Urinary bladder (tissue), 4 donors: ENCODE measurements around the gene HID1. TPM values are rescaled to one million over a fixed set of nuclear protein-coding genes. Genes with fewer than 3 reads are reported as not detected.

Experiments used
- DNase-seq: peaks from one replicate; pipeline ENCODE4 v3.0.0-alpha.2; 2015; ENCODE audit errors: extremely low spot score
- H3K27ac ChIP-seq: one replicate; pipeline ENCODE4 v1.5.1; 2013; ENCODE audit warnings: low read depth, mild to moderate bottlenecking, moderate library complexity
- H3K36me3 ChIP-seq: one replicate; pipeline ENCODE4 v1.6.1; 2013; ENCODE audit warnings: mild to moderate bottlenecking, moderate library complexity; ENCODE audit not compliant: insufficient read depth
- H3K4me1 ChIP-seq: one replicate; pipeline ENCODE4 v1.6.1; 2013; ENCODE audit warnings: mild to moderate bottlenecking, moderate library complexity; ENCODE audit not compliant: insufficient read depth
- H3K4me3 ChIP-seq: one replicate; pipeline ENCODE4 v1.5.1; 2013; ENCODE audit warnings: low read depth, low read length
- whole genome bisulfite sequencing: extraction: QIAGEN DNeasy Blood & Tissue Kit; methylation state at CpG from one replicate; pipeline ENCODE4 v1.1.7; 2013; 5-methylcytosine and 5-hydroxymethylcytosine counted together
- polyA plus RNA-seq: library from polyadenylated mRNA; stranded (reverse); fragments of 200-250 nt; gene quantifications from one replicate; pipeline ENCODE4 v1.2.3, GENCODE V29; 2013
- total RNA-seq: library from RNA; depleted of rRNA; stranded (reverse); fragments of >200 nt; gene quantifications from one replicate; pipeline ENCODE4 v1.2.3, GENCODE V29; 2014
- donor health status: healthy with polysubstance abuse.
- donor health status: healthy.

The HID1 gene, protein sequence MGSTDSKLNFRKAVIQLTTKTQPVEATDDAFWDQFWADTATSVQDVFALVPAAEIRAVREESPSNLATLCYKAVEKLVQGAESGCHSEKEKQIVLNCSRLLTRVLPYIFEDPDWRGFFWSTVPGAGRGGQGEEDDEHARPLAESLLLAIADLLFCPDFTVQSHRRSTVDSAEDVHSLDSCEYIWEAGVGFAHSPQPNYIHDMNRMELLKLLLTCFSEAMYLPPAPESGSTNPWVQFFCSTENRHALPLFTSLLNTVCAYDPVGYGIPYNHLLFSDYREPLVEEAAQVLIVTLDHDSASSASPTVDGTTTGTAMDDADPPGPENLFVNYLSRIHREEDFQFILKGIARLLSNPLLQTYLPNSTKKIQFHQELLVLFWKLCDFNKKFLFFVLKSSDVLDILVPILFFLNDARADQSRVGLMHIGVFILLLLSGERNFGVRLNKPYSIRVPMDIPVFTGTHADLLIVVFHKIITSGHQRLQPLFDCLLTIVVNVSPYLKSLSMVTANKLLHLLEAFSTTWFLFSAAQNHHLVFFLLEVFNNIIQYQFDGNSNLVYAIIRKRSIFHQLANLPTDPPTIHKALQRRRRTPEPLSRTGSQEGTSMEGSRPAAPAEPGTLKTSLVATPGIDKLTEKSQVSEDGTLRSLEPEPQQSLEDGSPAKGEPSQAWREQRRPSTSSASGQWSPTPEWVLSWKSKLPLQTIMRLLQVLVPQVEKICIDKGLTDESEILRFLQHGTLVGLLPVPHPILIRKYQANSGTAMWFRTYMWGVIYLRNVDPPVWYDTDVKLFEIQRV
- total RNA-seq (5.7 TPM), polyA plus RNA-seq (13.4 TPM)

DNA sequence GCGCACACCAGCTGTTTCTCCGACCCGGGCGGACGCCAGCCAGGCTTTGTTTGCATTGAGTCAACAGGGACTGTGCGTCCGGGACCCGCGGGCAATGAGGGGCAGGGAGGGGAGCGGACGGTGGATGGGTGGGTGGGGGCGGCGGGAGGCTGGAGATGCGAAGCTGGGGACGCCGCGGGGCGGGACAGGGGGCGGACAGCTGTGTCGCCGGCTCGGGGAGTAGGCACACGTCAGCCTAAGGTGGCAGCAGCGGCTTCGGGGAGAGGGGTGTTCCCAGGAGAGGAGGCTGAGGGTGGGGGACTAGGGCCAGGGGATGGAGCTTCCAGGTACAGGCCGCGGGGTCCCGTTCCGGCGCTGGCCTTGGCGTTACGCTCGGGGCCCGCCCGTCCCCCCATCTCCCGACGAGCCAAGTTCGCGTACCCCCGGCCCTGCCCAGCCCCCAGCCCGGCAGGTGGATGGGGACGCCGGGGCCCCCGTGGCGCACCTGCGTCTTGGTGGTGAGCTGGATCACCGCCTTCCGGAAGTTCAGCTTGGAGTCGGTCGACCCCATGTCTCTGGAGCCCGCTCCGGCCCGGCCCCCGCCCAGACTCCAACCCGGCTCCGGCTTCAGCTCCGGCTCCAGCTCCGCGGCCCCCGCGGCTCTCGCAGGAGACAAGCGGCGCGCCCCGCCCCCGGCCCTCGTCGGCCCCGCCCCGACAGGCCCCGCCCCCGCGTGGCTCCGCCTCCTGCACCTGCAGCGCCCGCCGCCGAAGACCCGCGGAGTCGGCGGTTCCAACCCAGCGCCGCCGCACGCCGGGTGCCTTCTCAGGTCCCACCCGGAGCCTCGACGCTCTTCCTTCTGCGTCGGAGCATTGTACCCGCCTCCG, at the start of gene HID1:
Gene HID1, minus strand, starts transcription at position 653 of the 866 bp plus-strand sequence. Its CDS starts 103 bp downstream, at position 550.
- peak within 1 kb of the TSS; percentile 67 for H3K4me3 ChIP-seq
- no peaks in the 10 kb centered on the region for H3K36me3 ChIP-seq
- no peak within 1 kb of the TSS for H3K27ac ChIP-seq
- peaks cover 3% of the 10 kb centered on the region for H3K4me1 ChIP-seq
- WGBS = 2% methylated on average over 95 of the region's 95 CpGs
- no peak for DNase-seq

DNA sequence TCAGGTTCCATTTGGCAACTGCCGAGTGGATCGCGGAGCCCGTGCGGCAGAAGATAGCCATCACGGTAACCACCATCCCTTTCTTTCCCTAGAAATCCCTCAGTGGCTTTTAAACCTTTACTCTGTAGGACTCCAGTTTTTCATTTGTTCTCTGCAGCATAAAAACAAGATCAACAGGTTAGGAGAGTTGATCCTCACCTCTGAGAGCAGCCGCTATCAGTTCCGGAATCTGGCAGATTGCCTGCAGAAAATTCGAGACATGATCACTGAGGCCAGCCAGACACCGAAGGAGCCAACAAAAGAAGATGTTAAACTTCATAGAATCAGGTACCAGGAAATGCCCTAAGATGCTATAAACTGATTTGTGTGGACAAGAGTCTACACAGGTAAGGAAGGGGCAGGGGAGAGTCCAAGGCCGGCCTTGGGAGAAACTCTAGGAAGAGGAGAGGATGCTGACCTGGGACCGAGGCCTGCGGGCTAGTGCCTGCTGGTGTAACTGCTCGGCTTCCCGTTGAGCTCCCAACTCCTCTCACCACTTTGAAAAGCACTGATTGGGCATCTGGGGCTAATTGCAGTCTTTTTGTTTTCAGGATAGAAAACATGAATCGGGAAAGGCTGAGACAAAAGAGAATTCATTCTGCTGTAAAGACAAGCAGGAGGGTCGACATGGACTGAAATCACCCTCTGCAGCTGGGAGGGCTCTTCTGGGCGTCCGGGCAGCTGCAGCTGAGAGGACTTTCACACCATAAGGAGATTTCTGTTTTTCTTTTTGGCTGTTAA, 48.0 kb upstream of the HID1 start:
- no peak overlapping the region for H3K27ac ChIP-seq
- DNase-seq = no peak
- no peaks in the 10 kb centered on the region for H3K36me3 ChIP-seq
- no peaks in the 10 kb centered on the region for H3K4me1 ChIP-seq
- 87% methylated on average over 19 of the region's 19 CpGs for WGBS
- H3K4me3 ChIP-seq = no peak overlapping the region

DNA sequence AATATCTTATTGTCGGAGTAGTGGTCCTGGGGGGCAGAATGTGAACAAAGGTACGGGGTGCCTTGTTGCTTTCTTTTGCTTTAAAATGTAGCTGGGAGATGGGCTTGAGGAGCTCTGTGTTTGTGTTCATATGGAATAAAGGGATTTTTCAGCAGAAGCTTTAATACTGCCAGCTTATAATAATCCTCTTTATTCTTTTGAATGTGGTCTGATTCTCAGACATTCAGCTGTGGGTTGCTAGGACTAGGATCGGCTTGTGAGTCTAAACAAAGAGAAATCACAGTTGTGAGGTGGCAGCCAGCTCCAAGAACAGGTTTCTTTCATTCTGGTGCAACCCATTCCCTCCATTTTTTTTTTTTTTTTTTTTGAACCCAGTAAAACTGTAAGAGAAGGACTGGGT, 47.2 kb upstream of the HID1 start:
- WGBS = 88% methylated on average over 3 of the region's 3 CpGs
- H3K36me3 ChIP-seq = no peaks in the 10 kb centered on the region
- H3K4me3 ChIP-seq = no peak overlapping the region
- no peaks in the 10 kb centered on the region for H3K4me1 ChIP-seq
- DNase-seq = no peak
- H3K27ac ChIP-seq = no peak overlapping the region

DNA sequence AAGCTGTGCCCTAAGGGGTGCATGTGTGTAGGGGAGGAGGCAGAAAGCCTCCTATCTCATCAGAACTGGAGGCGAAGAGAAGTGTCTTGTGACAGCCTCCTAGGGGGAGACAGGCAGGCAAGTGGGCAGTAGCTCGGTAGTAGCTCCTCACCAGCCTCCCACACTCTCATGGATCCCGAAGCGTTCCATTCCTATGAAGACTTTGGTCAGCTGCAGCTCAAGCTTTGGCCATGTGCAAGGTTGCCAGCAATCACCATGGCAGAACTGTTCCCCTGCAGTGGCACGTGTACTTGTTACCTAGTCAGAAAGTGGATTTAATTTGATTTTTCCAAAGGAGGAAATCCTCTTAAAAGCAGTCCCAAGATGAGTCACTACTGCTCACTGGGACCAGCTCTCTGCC, 46.6 kb upstream of the HID1 start:
- H3K27ac ChIP-seq = no peak overlapping the region
- WGBS = 90% methylated on average over 5 of the region's 5 CpGs
- H3K4me3 ChIP-seq = no peak overlapping the region
- H3K36me3 ChIP-seq = no peaks in the 10 kb centered on the region
- no peaks in the 10 kb centered on the region for H3K4me1 ChIP-seq
- DNase-seq = no peak

DNA sequence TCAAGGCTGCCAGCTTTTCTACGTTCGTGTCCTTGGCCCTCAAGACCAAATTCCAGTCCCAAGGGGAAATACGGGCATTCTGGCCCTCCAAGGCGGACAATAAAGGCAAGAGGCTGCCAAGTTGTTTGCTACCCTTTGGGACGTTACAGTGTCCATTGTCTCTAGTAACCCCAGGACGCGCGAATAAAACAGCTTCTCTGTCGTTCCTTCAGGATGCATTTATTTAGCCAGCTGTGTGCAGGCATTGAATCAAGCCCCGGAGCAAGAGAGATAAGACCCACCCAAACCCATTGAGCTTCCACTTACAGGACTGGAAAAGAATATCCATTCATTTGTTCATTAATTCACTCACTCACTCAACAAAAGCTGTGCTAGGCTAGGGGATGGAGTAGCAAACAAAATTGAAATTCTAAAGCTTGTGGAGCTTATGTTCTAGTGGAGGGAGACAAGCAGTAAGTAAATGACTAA, 40.6 kb upstream of the HID1 start:
- DNase-seq = no peak
- peak overlapping the region; percentile 80 for H3K4me3 ChIP-seq
- H3K27ac ChIP-seq = no peak overlapping the region
- WGBS = 0% methylated on average over 10 of the region's 10 CpGs
- peaks cover 4% of the 10 kb centered on the region for H3K4me1 ChIP-seq
- no peaks in the 10 kb centered on the region for H3K36me3 ChIP-seq

DNA sequence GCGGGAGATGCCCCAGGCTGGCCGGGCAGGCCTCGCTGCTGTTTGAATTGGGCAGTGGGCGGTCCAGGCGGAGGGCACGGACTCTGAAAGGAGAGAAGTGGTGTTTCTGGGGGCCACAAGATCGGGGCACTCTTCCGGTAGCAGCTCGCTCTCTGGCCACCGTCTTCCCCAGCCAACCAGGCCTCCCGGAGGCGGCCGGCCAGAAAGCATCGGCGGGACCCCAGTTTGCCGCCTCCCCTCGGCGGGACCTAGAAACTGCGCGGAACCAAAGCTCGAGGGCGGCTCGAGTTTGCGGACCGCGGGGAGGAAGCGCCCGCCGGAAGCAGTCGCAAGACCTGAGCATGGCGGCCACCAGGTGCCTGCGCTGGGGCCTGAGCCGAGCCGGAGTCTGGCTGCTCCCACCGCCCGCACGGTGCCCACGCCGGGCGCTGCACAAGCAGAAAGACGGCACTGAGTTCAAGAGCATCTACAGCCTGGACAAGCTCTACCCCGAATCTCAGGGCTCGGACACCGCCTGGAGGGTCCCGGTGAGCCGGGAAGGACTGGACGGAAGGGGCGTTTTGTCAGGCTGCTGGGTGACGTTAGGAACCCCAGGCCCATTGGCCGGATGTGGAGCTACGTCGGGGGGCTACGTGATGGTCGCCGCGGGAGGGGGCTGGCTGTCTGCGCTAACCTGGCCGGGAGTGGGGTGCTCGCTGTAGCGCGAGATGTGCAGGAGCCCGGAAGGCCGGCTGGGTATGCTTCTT, 40.0 kb upstream of the HID1 start, which contains the start of gene MRPL58:
Gene MRPL58, plus strand, starts transcription at position 325 of the 746 bp plus-strand sequence. Its CDS starts 17 bp downstream, at position 342.
- under 1% methylated on average over 63 of the region's 63 CpGs for WGBS
- peak within 1 kb of the TSS; percentile 80 for H3K4me3 ChIP-seq
- H3K36me3 ChIP-seq = no peaks in the 10 kb centered on the region
- no peak for DNase-seq
- H3K27ac ChIP-seq = peak within 1 kb of the TSS; percentile 65
- H3K4me1 ChIP-seq = peaks cover 4% of the 10 kb centered on the region

DNA sequence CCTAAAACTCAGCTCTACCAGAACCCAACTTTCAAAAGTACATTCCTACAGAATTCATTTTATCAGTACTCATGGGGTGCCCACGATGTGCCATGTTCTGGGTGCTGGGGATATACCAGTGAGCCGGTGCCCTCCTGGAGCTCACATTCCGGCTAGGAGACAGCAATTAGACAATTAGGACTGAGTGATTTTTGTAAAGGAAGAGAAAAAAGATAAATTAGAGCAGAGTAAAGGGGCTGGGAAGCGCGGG, 39.5 kb upstream of the HID1 start:
- peaks cover 4% of the 10 kb centered on the region for H3K4me1 ChIP-seq
- peak overlapping the region; percentile 80 for H3K4me3 ChIP-seq
- H3K36me3 ChIP-seq = no peaks in the 10 kb centered on the region
- WGBS = 7% methylated on average over 5 of the region's 5 CpGs
- peak overlapping the region; percentile 65 for H3K27ac ChIP-seq
- no peak for DNase-seq

DNA sequence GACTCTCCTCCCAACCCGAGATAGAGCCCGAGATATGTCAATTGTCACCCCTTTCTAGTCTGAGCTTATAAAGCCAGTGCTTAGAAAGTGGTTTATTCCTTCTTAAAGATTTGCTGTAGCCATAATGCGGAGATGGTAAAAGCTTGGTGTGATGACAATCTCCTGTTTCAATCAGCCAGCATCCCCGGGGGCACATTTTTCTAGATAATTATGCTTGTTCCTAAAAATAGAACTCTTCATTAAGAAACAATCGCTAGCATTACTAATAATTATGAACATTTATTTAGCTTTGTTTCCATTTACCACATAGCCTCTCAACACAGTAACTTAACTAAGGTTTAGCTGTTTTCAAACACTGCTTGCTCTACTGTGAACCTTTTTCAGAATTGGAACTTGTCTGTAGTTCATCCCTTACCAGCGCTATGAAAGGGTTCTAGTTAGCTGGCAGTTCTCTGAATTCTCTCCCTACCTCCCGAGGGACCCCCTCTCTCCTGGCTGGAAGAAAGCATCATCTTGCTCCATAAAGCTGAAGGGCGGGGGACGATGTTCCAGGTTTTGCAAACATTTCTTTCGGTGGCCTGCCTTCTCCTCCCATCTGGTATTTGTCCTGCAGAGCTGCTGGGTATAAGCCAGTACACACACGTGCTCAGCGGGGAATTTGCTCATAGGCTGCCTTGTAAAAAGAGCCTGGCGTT, 39.0 kb upstream of the HID1 start:
- H3K27ac ChIP-seq = no peak overlapping the region
- H3K4me3 ChIP-seq = no peak overlapping the region
- H3K36me3 ChIP-seq = no peaks in the 10 kb centered on the region
- no peak for DNase-seq
- 18% methylated on average over 13 of the region's 13 CpGs for WGBS
- H3K4me1 ChIP-seq = peaks cover 4% of the 10 kb centered on the region

DNA sequence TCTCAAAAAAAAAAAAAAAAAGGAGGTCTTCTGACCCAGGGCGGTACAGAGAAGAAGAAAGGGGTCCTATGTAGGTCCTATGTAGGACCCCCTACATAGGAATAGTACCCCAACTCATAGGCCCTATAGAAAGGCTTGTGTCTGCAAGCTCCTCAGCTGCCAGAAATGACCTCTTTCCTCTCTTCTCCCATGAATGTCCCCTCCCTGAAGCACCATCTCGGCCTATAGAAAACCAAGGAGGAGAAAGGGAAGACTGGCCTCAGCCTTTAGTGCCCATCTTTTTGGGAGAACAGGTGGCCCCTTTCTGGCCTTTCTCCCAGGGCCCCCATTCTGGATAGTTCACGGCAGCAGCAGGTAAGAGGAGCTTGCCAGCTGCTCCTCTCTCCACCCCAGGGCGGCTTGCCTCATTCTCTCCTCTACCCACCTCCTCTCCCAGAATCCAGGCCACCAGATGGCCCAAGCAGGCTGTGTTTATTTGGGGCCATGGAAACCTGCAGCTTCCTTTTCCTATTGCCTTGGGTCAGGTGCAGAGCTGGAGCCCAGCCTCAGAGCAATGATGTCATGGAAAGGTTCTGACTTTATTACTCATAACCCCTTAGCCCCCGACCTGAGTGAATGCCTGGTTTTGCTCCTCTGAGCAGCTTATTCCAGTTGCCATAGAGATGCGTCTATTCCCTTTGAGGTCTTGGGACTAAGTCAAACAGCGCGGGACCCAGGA, 38.3 kb upstream of the HID1 start:
- peaks cover 4% of the 10 kb centered on the region for H3K4me1 ChIP-seq
- no peak for DNase-seq
- 53% methylated on average over 8 of the region's 8 CpGs for WGBS
- H3K4me3 ChIP-seq = no peak overlapping the region
- no peak overlapping the region for H3K27ac ChIP-seq
- no peaks in the 10 kb centered on the region for H3K36me3 ChIP-seq

DNA sequence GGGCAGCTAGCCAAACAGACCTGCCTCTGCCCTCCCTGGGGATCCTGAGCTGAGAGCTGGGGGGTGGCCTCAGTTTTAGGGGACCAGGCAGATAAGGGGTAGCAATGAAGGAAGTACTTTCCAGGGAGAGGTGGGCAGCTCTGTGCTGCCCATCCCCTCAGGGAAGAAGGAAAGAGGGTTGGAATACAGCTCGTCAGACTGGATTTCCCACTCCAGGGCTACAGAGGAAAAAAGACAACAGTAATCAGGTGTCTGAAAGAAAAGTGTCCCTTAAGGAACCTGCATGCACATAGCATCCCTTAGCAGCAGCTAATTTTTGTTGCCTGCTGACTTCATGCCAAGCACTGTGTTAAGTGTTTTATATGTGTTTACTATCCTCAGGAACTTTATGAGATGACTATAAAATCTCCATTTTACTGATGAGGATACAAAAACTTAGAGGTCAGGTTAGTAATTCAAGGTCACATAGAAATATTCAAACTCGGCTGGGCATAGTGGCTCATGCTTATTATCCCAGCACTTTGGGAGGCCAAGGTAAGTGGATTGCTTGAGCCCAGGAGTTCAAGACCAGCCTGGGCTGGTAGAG, 36.7 kb upstream of the HID1 start:
- no peak overlapping the region for H3K27ac ChIP-seq
- no peak overlapping the region for H3K4me3 ChIP-seq
- no peak for DNase-seq
- no peaks in the 10 kb centered on the region for H3K36me3 ChIP-seq
- 62% methylated on average over 2 of the region's 2 CpGs for WGBS
- peaks cover 4% of the 10 kb centered on the region for H3K4me1 ChIP-seq

DNA sequence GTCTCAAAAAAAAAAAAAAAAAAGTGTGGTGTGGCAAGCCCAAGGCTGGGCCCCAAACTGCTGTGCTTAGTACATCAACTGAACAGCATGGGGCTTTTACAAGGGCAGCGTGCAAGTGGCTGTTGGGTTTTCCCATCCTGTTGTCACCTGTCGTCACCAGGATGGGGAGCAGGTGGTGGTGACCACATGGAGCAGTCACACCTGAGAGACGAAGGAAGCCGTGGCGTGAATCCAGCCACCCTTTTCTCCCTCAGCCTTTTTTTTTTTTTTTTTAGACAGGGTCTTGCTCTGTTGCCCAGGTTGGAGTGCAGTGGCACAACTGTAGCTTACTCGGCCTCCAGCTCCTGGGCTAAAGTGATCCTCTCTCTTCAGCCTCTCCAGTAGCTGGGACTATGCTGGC, 35.8 kb upstream of the HID1 start:
- 90% methylated on average over 6 of the region's 6 CpGs for whole genome bisulfite sequencing
- Histone ChIP-seq H3K27ac (no peak overlapping the region), H3K4me1 (peaks cover 2% of the 10 kb centered on the region), H3K4me3 (no peak overlapping the region), H3K36me3 (no peaks in the 10 kb centered on the region)
- no peak for DNase-seq
